GM19455 (cell line): ENCODE data around the gene MVB12B.
"Not testable (repeated sequence)": the region's sequence is repeated elsewhere in the genome, so short reads cannot be mapped to it uniquely, and the experiment has no call there.

Experiments
- ATAC-seq: cut with Tn5 transposase; IDR thresholded peaks from one replicate; pipeline ENCODE4 v1.9.1; 2021; ENCODE audit not compliant: unreplicated experiment

Gene MVB12B

GRCh38 chr9:126528915-126529314, 202.3 kb downstream of the MVB12B start:
- ATAC-seq: no peak

GRCh38 chr9:126531035-126531571, 204.5 kb downstream of the MVB12B start:
- ATAC-seq: no peak

- no peak for ATAC-seq
These were observed 205.0 kb downstream of the MVB12B start for GRCh38 chr9:126531591-126531990.

GRCh38 chr9:126532019-126532462, 205.4 kb downstream of the MVB12B start:
- ATAC-seq: no peak

GRCh38 chr9:126532489-126532888, 205.9 kb downstream of the MVB12B start:
- ATAC-seq: no peak

GRCh38 chr9:126532951-126533925, 206.6 kb downstream of the MVB12B start:
- no peak for ATAC-seq

- no peak for ATAC-seq
These were observed 207.3 kb downstream of the MVB12B start for GRCh38 chr9:126533926-126534310.

- ATAC-seq: no peak
These were observed 208.0 kb downstream of the MVB12B start for GRCh38 chr9:126534431-126535186.

GRCh38 chr9:126536131-126536530, 209.5 kb downstream of the MVB12B start:
- ATAC-seq: no peak

GRCh38 chr9:126536841-126537465, 210.3 kb downstream of the MVB12B start:
- ATAC-seq: no peak

GRCh38 chr9:126538550-126538949, 211.9 kb downstream of the MVB12B start:
- no peak for ATAC-seq

GRCh38 chr9:126540398-126540797, 213.8 kb downstream of the MVB12B start:
- ATAC-seq: not testable (repeated sequence)

GRCh38 chr9:126543490-126543889, 216.9 kb downstream of the MVB12B start:
- ATAC-seq: no peak

- ATAC-seq: no peak
These were observed 218.5 kb downstream of the MVB12B start for GRCh38 chr9:126545106-126545505.

GRCh38 chr9:126546036-126546435, 219.4 kb downstream of the MVB12B start:
- ATAC-seq: no peak

GRCh38 chr9:126548312-126548711, 221.7 kb downstream of the MVB12B start:
- no peak for ATAC-seq

- no peak for ATAC-seq
These were observed 222.8 kb downstream of the MVB12B start for GRCh38 chr9:126549246-126550006.

- ATAC-seq: no peak
These were observed 224.3 kb downstream of the MVB12B start for GRCh38 chr9:126550891-126551351.

GRCh38 chr9:126551812-126552211, 225.2 kb downstream of the MVB12B start:
- no peak for ATAC-seq

GRCh38 chr9:126554292-126554691, 227.7 kb downstream of the MVB12B start:
- no peak for ATAC-seq
